HepG2 (cell line): Measurements from ENCODE around the gene KBTBD13. TPM values are rescaled to one million over a fixed set of nuclear protein-coding genes. Genes with fewer than 3 reads are reported as not detected.

Source experiments
- CCAR2 ChIP-seq: fragments of 200-400 bp; formaldehyde crosslinking; optimal IDR thresholded peaks from 2 replicates; pipeline ENCODE3; 2018; ENCODE audit warnings: low read depth, mild to moderate bottlenecking, low read length, moderate library complexity
- GTF3A ChIP-seq: sonication (generic); formaldehyde crosslinking; conservative IDR thresholded peaks from 2 replicates; pipeline ENCODE4 v1.4.0; 2020; ENCODE audit warnings: mild to moderate bottlenecking, missing genetic modification reagents
- HHEX ChIP-seq: IDR thresholded peaks from 2 replicates; pipeline ENCODE4 v1.6.1; 2016; ENCODE audit warnings: control low read depth
- KDM5B ChIP-seq: sonication (generic); formaldehyde crosslinking; IDR thresholded peaks from 2 replicates; pipeline ENCODE4 v1.4.0; 2020; ENCODE audit warnings: missing genetic modification reagents, mild to moderate bottlenecking, borderline replicate concordance
- ZSCAN12 ChIP-seq: sonication (generic); formaldehyde crosslinking; IDR thresholded peaks from 2 replicates; pipeline ENCODE4 v1.9.0; 2021; ENCODE audit warnings: mild to moderate bottlenecking, missing genetic modification reagents
- ZSCAN29 ChIP-seq: sonication (generic); formaldehyde crosslinking; conservative IDR thresholded peaks from 2 replicates; pipeline ENCODE4 v1.4.0; 2020; ENCODE audit warnings: mild to moderate bottlenecking, missing genetic modification reagents
- ZSCAN31 ChIP-seq: sonication (generic); formaldehyde crosslinking; IDR thresholded peaks from 2 replicates; pipeline ENCODE4 v1.5.0; 2020; ENCODE audit warnings: low read depth, mild to moderate bottlenecking, missing genetic modification reagents
- polyA plus RNA-seq, 8 experiments: library from polyadenylated mRNA; depleted of rRNA in 3 of 8; stranded (reverse) in 7 of 8; unstranded in 1 of 8; fragments of >200 nt; fragmentation: Illumina TruSeq in 4 of 8; extraction: Trizol in 4 of 8; gene quantifications; 2 replicates each; pipeline versions ENCODE4 v1.2.1 to v1.2.3, GENCODE V29; 2011 to 2016; ENCODE audit warnings: low read depth in 4 of 8, missing spikeins in 1 of 8, mixed read lengths in 1 of 8; ENCODE audit not compliant: insufficient read depth in 1 of 8
- total RNA-seq, 5 experiments: library from RNA; depleted of rRNA; stranded (reverse); fragments of >200 nt; fragmentation: Illumina TruSeq; extraction: Trizol; gene quantifications; 2 replicates each; pipeline ENCODE4 v1.2.3, GENCODE V29; 2016; ENCODE audit warnings: low read depth in 1 of 5
- TF ChIP-seq, protein P1 (sequence below): sonication (generic); formaldehyde crosslinking; IDR thresholded peaks from one replicate; pipeline ENCODE4 v1.5.1; 2020; ENCODE audit warnings: mild to moderate bottlenecking, missing genetic modification reagents; ENCODE audit errors: not compliant biosample characterization
- TF ChIP-seq, protein P2 (sequence below): sonication (generic); formaldehyde crosslinking; IDR thresholded peaks from 2 replicates; pipeline ENCODE4 v1.8.0; 2022; ENCODE audit warnings: mild to moderate bottlenecking, missing genetic modification reagents
- TF ChIP-seq, protein P3 (sequence below): sonication (generic); formaldehyde crosslinking; IDR thresholded peaks from 2 replicates; pipeline ENCODE4 v1.8.1; 2023; ENCODE audit warnings: mild to moderate bottlenecking, moderate library complexity, missing genetic modification reagents
- TF ChIP-seq, protein P4 (sequence below): sonication (generic); IDR thresholded peaks from 2 replicates; pipeline ENCODE4 v1.6.1; 2016; ENCODE audit warnings: low read depth, borderline replicate concordance
- TF ChIP-seq, protein P5 (sequence below): sonication (generic); formaldehyde crosslinking; IDR thresholded peaks from 2 replicates; pipeline ENCODE4 v1.4.0; 2020; ENCODE audit warnings: mild to moderate bottlenecking, missing genetic modification reagents

KBTBD13 gene
- total and polyA plus RNA-seq, 2 of the 13 experiments (the other 11 are each of a cell fraction or from before 2014, with no cell fraction given): not detected

DNA sequence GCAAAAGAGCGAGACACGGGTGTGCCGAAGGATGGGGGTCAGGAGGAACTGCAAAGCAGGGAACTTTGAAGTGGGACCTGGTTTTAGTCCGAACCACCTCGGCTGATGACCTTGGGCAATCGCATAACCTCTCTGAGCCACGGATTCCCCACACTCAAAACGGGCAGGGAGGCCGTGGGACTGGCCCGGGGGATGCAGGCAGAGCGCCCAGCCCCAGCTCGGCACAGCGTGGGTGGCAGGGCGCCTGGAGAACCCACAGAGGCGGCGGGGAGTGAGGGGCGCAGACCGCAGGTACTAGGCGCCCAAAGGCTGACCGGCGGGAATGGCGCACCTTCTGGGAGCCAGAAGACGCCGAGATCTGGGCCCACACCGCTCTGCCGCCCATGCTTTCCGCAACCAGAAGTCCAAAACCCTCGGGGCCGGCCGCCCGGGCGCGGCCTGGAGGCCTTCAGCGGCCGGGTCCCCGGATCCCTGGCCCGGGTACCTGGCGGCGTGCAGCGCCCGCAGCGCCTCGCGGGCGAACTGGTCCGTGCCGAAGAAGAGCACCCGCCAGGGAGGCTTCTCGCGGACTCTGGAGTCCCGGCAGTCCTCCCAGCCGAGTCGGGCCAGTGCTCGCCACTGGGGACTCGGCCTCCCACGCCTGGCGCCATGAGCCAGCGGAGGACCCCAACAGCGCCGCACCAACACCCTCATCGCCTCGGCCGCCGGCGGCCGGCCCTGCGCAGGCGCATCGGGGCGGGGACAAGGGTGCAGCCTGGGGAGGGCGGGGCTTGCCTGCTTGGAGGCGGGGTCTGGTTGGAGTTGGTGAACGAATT, 47.4 kb upstream of the KBTBD13 start, which contains the start of gene MTFMT (continued):
- TF ChIP-seq, protein P1, sequence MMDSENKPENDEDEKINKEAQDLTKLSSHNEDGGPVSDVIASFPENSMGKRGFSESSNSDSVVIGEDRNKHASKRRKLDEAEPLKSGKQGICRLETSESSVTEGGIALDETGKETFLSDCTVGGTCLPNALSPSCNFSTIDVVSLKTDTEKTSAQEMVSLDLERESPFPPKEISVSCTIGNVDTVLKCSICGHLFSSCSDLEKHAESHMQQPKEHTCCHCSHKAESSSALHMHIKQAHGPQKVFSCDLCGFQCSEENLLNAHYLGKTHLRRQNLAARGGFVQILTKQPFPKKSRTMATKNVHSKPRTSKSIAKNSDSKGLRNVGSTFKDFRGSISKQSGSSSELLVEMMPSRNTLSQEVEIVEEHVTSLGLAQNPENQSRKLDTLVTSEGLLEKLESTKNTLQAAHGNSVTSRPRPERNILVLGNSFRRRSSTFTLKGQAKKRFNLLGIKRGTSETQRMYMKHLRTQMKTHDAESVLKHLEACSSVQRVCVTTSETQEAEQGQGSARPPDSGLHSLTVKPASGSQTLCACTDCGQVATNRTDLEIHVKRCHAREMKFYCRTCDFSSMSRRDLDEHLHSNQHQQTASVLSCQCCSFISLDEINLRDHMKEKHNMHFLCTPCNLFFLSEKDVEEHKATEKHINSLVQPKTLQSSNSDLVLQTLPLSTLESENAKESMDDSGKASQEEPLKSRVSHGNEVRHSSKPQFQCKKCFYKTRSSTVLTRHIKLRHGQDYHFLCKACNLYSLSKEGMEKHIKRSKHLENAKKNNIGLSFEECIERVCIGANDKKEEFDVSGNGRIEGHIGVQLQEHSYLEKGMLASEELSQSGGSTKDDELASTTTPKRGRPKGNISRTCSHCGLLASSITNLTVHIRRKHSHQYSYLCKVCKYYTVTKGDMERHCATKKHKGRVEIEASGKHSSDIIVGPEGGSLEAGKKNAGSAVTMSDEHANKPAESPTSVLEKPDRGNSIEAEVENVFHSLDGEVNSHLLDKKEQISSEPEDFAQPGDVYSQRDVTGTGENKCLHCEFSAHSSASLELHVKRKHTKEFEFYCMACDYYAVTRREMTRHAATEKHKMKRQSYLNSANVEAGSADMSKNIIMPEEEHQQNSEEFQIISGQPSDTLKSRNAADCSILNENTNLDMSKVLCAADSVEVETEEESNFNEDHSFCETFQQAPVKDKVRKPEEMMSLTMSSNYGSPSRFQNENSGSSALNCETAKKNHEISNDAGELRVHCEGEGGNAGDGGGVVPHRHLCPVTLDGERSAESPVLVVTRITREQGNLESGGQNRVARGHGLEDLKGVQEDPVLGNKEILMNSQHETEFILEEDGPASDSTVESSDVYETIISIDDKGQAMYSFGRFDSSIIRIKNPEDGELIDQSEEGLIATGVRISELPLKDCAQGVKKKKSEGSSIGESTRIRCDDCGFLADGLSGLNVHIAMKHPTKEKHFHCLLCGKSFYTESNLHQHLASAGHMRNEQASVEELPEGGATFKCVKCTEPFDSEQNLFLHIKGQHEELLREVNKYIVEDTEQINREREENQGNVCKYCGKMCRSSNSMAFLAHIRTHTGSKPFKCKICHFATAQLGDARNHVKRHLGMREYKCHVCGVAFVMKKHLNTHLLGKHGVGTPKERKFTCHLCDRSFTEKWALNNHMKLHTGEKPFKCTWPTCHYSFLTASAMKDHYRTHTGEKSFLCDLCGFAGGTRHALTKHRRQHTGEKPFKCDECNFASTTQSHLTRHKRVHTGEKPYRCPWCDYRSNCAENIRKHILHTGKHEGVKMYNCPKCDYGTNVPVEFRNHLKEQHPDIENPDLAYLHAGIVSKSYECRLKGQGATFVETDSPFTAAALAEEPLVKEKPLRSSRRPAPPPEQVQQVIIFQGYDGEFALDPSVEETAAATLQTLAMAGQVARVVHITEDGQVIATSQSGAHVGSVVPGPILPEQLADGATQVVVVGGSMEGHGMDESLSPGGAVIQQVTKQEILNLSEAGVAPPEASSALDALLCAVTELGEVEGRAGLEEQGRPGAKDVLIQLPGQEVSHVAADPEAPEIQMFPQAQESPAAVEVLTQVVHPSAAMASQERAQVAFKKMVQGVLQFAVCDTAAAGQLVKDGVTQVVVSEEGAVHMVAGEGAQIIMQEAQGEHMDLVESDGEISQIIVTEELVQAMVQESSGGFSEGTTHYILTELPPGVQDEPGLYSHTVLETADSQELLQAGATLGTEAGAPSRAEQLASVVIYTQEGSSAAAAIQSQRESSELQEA: no peak
- TF ChIP-seq KDM5B (CRISPR knock-in tag) (peak; percentile 86), ZSCAN31 (CRISPR knock-in tag) (no peak), HHEX (CRISPR knock-in tag) (no peak), CCAR2 (no peak), ZSCAN29 (CRISPR knock-in tag) (0 out of 2 replicates have a peak, but pooled peaks have one; percentile 67), ZSCAN12 (0 out of 2 replicates have a peak, but pooled peaks have one; percentile 47), GTF3A (CRISPR knock-in tag) (no peak)
- TF ChIP-seq, protein P2, sequence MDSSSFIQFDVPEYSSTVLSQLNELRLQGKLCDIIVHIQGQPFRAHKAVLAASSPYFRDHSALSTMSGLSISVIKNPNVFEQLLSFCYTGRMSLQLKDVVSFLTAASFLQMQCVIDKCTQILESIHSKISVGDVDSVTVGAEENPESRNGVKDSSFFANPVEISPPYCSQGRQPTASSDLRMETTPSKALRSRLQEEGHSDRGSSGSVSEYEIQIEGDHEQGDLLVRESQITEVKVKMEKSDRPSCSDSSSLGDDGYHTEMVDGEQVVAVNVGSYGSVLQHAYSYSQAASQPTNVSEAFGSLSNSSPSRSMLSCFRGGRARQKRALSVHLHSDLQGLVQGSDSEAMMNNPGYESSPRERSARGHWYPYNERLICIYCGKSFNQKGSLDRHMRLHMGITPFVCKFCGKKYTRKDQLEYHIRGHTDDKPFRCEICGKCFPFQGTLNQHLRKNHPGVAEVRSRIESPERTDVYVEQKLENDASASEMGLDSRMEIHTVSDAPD (CRISPR knock-in tag): peak; percentile 58; the same call in 1 of the 2 replicates
- TF ChIP-seq, protein P3, sequence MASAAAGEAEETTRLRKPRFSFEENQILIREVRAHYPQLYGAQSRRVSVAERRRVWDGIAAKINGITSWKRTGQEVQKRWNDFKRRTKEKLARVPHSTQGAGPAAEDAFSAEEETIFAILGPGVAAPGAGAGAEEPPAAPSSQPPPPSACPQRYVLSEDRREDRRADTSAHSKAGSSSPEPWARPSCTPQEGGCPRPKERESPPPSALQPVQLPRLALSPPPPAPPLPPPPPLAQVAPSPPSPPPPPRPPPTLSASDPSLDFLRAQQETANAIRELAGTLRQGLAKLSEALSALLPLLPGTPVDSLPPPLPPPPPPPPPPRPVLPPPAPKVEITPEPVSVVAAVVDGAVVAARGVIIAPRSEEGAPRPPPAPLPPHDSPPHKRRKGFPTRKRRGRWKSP (CRISPR knock-in tag): peak; percentile 60; the same call in 1 of the 2 replicates
- TF ChIP-seq, protein P4, sequence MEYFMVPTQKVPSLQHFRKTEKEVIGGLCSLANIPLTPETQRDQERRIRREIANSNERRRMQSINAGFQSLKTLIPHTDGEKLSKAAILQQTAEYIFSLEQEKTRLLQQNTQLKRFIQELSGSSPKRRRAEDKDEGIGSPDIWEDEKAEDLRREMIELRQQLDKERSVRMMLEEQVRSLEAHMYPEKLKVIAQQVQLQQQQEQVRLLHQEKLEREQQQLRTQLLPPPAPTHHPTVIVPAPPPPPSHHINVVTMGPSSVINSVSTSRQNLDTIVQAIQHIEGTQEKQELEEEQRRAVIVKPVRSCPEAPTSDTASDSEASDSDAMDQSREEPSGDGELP: no peak
- TF ChIP-seq, protein P5, sequence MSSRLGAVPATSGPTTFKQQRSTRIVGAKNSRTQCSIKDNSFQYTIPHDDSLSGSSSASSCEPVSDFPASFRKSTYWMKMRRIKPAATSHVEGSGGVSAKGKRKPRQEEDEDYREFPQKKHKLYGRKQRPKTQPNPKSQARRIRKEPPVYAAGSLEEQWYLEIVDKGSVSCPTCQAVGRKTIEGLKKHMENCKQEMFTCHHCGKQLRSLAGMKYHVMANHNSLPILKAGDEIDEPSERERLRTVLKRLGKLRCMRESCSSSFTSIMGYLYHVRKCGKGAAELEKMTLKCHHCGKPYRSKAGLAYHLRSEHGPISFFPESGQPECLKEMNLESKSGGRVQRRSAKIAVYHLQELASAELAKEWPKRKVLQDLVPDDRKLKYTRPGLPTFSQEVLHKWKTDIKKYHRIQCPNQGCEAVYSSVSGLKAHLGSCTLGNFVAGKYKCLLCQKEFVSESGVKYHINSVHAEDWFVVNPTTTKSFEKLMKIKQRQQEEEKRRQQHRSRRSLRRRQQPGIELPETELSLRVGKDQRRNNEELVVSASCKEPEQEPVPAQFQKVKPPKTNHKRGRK (CRISPR knock-in tag): no peak
